ENCODE results near the gene TCF3. TPM values are rescaled to one million over a fixed set of nuclear protein-coding genes. Genes with fewer than 3 reads are reported as not detected.

Gene TCF3
- total and polyA plus RNA-seq, 2 experiments from 2014 or later = 18.3 to 58.9 TPM

DNA sequence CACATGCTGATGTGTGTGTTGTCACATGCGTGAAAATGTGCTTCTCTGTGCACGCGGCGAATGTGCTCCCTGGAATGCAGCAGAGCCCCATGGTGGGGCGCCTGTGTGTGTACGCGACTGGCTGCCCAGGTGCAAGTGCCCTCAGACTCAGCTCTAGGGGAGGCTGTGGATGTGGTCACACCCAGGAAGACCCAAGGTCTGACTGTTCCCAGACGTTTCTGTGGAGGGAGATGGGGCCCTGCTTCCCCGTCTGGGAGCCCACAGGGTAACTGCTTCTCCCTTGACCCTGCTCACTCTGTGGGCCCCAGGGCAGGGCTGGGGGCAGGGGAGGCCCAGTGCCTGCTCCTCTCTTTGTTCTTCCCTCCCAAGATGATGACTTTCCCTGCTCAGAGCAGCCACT lies 39.3 kb downstream of the TCF3 start:
- peaks cover 5% of the 10 kb centered on the region; the same call in 1 of the 2 replicates for H3K36me3 ChIP-seq (ENCODE audit: low read depth)
- no peaks in the 10 kb centered on the region for H4K20me1 ChIP-seq (ENCODE audit: insufficient read depth)
- no peaks in the 10 kb centered on the region for H3K9me2 ChIP-seq (ENCODE audit: insufficient read depth)
- no peak for DNase-seq
- no peaks in the 10 kb centered on the region for H3K9me3 ChIP-seq (ENCODE audit: low read depth)
- no peaks in the 10 kb centered on the region for H3K27me3 ChIP-seq (replicated peaks; ENCODE audit: insufficient read depth)
- TF ChIP-seq EZH2phosphoT487 (IDR thresholded peaks at IDR 0.05; ENCODE audit: insufficient read depth, low read depth) = no peak
- TF ChIP-seq EZH2 (IDR thresholded peaks at IDR 0.05; ENCODE audit: insufficient read depth, poor library complexity, severe bottlenecking) = no peak
- H2AFZ ChIP-seq = no peak overlapping the region
- H3K4me1 ChIP-seq (ENCODE audit: insufficient read depth) = no peaks in the 10 kb centered on the region
- in situ Hi-C loops (cut with MboI) = no loop called here
- H3K79me2 ChIP-seq (ENCODE audit: insufficient read depth) = no peaks in the 10 kb centered on the region
- no peak overlapping the region for H3K27ac ChIP-seq
- H3K4me3 ChIP-seq = no peak overlapping the region
- no peaks in the 10 kb centered on the region for H3F3A ChIP-seq (ENCODE audit: insufficient read depth)
- 78 to 80% methylated on average over 9 of the region's 9 CpGs for WGBS, 2 experiments (ENCODE audit: low coverage in 1 of 2, low lambda C conversion rate in 2 of 2, missing lambda C conversion rate in 2 of 2)
- H3K4me2 ChIP-seq (ENCODE audit: unreplicated experiment) = no peak overlapping the region
- no peak overlapping the region for H3K9ac ChIP-seq

DNA sequence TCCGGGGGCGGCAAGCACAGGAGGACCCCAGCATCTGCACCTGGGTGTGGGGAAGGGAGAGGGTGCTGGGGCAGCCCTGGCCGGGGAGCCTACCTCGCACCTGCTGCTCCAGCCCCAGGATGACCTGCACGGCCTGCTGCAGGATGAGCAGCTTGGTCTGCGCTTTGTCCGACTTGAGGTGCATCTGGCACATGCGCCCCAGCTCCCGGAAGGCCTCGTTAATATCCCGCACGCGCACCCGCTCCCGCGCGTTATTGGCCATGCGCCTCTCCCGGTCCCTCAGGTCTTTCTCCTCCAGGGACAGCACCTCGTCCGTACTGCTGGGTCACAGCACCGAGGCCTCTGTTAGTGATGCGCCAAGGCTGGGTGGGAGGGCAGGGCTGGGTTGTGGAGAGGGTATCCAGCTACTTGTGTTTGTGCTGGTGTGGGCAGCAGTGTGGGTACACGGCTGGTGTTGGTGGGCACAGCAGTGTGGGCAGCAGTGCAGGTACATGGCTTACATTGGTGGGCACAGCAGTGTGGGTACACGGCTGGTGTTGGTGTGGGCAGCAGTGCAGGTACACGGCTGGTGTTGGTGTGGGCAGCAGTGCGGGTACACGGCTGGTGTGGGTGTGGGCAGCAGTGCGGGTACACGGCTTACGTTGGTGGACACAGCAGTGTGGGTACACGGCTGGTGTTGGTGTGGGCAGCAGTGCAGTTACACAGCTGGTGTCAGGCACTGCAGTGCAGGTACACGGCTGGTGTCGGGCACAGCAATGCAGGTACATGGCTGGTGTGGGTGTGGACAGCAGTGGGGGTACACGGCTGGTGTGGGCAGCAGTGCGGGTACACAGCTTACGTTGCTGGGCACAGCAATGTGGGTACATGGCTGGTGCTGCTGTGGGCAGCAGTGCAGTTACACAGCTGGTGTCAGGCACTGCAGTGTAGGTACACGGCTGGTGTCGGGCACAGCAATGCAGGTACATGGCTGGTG lies 40.0 kb downstream of the TCF3 start:
- TF ChIP-seq EZH2 (IDR thresholded peaks at IDR 0.05; ENCODE audit: insufficient read depth, poor library complexity, severe bottlenecking) (no peak), EZH2phosphoT487 (IDR thresholded peaks at IDR 0.05; ENCODE audit: insufficient read depth, low read depth) (no peak)
- Histone ChIP-seq H3K27me3 (replicated peaks; ENCODE audit: insufficient read depth) (no peaks in the 10 kb centered on the region), H3K9me2 (ENCODE audit: insufficient read depth) (no peaks in the 10 kb centered on the region), H3F3A (ENCODE audit: insufficient read depth) (no peaks in the 10 kb centered on the region), H3K4me1 (ENCODE audit: insufficient read depth) (no peaks in the 10 kb centered on the region), H3K9me3 (ENCODE audit: low read depth) (no peaks in the 10 kb centered on the region), H3K79me2 (ENCODE audit: insufficient read depth) (no peaks in the 10 kb centered on the region), H3K36me3 (ENCODE audit: low read depth) (peaks cover 5% of the 10 kb centered on the region; the same call in 1 of the 2 replicates), H3K4me3 (no peak overlapping the region), H3K27ac (no peak overlapping the region), H3K9ac (no peak overlapping the region), H3K4me2 (ENCODE audit: unreplicated experiment) (no peak overlapping the region), H4K20me1 (ENCODE audit: insufficient read depth) (no peaks in the 10 kb centered on the region), H2AFZ (no peak overlapping the region)
- in situ Hi-C loops (cut with MboI) = no loop called here
- DNase-seq = no peak
- 92 to 94% methylated on average over 37 to 38 of the region's 39 CpGs for WGBS, 2 experiments (ENCODE audit: low coverage in 1 of 2, low lambda C conversion rate in 2 of 2, missing lambda C conversion rate in 2 of 2)

DNA sequence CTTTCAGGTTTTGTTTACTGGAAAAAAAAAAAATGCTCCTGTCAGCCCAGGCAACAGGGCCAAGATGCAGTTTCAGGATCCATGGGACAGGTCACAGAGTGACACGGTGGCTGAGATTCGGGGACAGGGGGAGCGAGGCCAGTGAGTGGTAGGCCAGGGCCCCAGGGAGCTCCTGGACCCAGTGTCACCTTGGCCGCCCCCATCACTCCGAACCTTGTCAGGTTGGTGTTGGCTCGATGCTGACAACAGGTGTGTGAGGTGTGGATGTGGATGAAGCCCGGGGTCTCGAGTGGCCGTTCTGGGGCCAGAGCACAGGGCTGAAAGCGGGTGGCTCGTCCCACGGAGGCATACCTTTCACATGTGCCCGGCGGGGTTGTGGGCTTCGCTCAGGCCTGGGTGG lies 41.1 kb downstream of the TCF3 start:
- H3F3A ChIP-seq (ENCODE audit: insufficient read depth) = peaks cover 8% of the 10 kb centered on the region
- no peaks in the 10 kb centered on the region for H3K9me3 ChIP-seq (ENCODE audit: low read depth)
- H3K4me1 ChIP-seq (ENCODE audit: insufficient read depth) = peaks cover 3% of the 10 kb centered on the region; the same call in 1 of the 2 replicates
- no peak overlapping the region for H3K9ac ChIP-seq
- in situ Hi-C loops (cut with MboI) = no loop called here
- H3K27me3 ChIP-seq (replicated peaks; ENCODE audit: insufficient read depth) = no peaks in the 10 kb centered on the region
- H4K20me1 ChIP-seq (ENCODE audit: insufficient read depth) = no peaks in the 10 kb centered on the region
- H3K79me2 ChIP-seq (ENCODE audit: insufficient read depth) = no peaks in the 10 kb centered on the region
- no peak for DNase-seq
- H3K36me3 ChIP-seq (ENCODE audit: low read depth) = 0 out of 2 replicates have a peak, but pooled peaks cover under 1% of the 10 kb centered on the region
- H3K4me3 ChIP-seq = no peak overlapping the region
- H2AFZ ChIP-seq = no peak overlapping the region
- H3K27ac ChIP-seq = no peak overlapping the region
- TF ChIP-seq EZH2phosphoT487 (IDR thresholded peaks at IDR 0.05; ENCODE audit: insufficient read depth, low read depth) (no peak), EZH2 (IDR thresholded peaks at IDR 0.05; ENCODE audit: insufficient read depth, poor library complexity, severe bottlenecking) (no peak)
- H3K4me2 ChIP-seq (ENCODE audit: unreplicated experiment) = no peak overlapping the region
- H3K9me2 ChIP-seq (ENCODE audit: insufficient read depth) = no peaks in the 10 kb centered on the region
- WGBS, 2 experiments (ENCODE audit: low coverage in 1 of 2, low lambda C conversion rate in 2 of 2, missing lambda C conversion rate in 2 of 2) = 97 to 98% methylated on average over 9 to 15 of the region's 15 CpGs

DNA sequence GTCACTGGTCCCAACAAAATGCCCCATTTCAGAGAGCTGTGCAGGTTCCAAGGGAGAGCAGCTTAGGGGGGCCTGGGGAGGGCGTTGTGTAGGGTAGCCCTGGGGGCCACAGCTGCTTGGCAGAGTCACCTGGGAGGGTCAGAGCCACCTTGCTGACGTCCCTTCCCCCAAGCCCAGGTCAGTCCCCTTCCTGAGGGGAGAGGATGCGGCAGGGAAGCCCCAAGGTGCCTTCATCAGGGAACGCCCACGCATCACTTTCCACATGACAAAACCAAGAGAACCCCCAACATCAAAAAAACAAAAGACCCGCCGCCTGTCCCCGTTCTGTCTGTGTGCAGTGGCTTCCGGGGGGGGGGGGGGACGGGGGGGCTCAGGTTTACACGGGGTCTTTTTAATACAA lies 41.8 kb downstream of the TCF3 start:
- DNase-seq = no peak
- no peak overlapping the region for H3K4me2 ChIP-seq (ENCODE audit: unreplicated experiment)
- no peaks in the 10 kb centered on the region for H4K20me1 ChIP-seq (ENCODE audit: insufficient read depth)
- 80 to 81% methylated on average over 8 to 11 of the region's 11 CpGs for WGBS, 2 experiments (ENCODE audit: low coverage in 1 of 2, low lambda C conversion rate in 2 of 2, missing lambda C conversion rate in 2 of 2)
- H2AFZ ChIP-seq = no peak overlapping the region
- H3K4me1 ChIP-seq (ENCODE audit: insufficient read depth) = peaks cover 5% of the 10 kb centered on the region; the same call in 1 of the 2 replicates
- no peaks in the 10 kb centered on the region for H3K9me3 ChIP-seq (ENCODE audit: low read depth)
- no peak overlapping the region for H3K4me3 ChIP-seq
- peaks cover 12% of the 10 kb centered on the region for H3F3A ChIP-seq (ENCODE audit: insufficient read depth)
- H3K27me3 ChIP-seq (replicated peaks; ENCODE audit: insufficient read depth) = no peaks in the 10 kb centered on the region
- H3K9me2 ChIP-seq (ENCODE audit: insufficient read depth) = no peaks in the 10 kb centered on the region
- no peaks in the 10 kb centered on the region for H3K79me2 ChIP-seq (ENCODE audit: insufficient read depth)
- no peak overlapping the region for H3K9ac ChIP-seq
- no peaks in the 10 kb centered on the region for H3K36me3 ChIP-seq (ENCODE audit: low read depth)
- H3K27ac ChIP-seq = no peak overlapping the region
- in situ Hi-C loops (cut with MboI) = no loop called here
- TF ChIP-seq EZH2 (IDR thresholded peaks at IDR 0.05; ENCODE audit: insufficient read depth, poor library complexity, severe bottlenecking) = no peak
- no peak for TF ChIP-seq EZH2phosphoT487 (IDR thresholded peaks at IDR 0.05; ENCODE audit: insufficient read depth, low read depth)
